Neural progenitor cell (in vitro differentiated cells): Measurements from ENCODE around the gene ATP11A. TPM values are rescaled to one million over a fixed set of nuclear protein-coding genes. Genes with fewer than 3 reads are reported as not detected.
A peak's percentile ranks its signal among the peaks of the same experiment; 100 is the strongest.

ENCODE experiments used
- DNase-seq: peaks from one replicate; pipeline ENCODE4 v3.0.0-alpha.2; 2016; ENCODE audit warnings: low spot score
- H2AFZ ChIP-seq: fragments of 200-600 bp; sonication (generic); replicated peaks from 2 replicates; pipeline ENCODE4 v1.6.1; 2016; ENCODE audit warnings: antibody characterized with exemption
- H3F3A ChIP-seq: fragments of 200-600 bp; sonication (generic); 2 replicates; pipeline ENCODE4 v1.6.1; 2016; ENCODE audit warnings: antibody characterized with exemption, low read depth
- H3K27ac ChIP-seq: fragments of 200-600 bp; sonication (generic); 2 replicates; pipeline ENCODE4 v1.5.1; 2016; ENCODE audit warnings: mild to moderate bottlenecking
- H3K27me3 ChIP-seq: fragments of 200-600 bp; sonication (generic); 2 replicates; pipeline ENCODE4 v1.6.1; 2016; ENCODE audit warnings: mild to moderate bottlenecking, moderate library complexity
- H3K36me3 ChIP-seq: fragments of 200-600 bp; sonication (generic); 2 replicates; pipeline ENCODE4 v1.5.1; 2016
- H3K4me1 ChIP-seq: fragments of 200-600 bp; sonication (generic); 2 replicates; pipeline ENCODE4 v1.6.1; 2016; ENCODE audit warnings: mixed run types
- H3K4me2 ChIP-seq: fragments of 200-600 bp; sonication (generic); 2 replicates; pipeline ENCODE4 v1.6.1; 2016
- H3K4me3 ChIP-seq: fragments of 200-600 bp; sonication (generic); 2 replicates; pipeline ENCODE4 v1.5.1; 2016
- H3K79me2 ChIP-seq: fragments of 200-600 bp; sonication (generic); 2 replicates; pipeline ENCODE4 v1.6.1; 2016; ENCODE audit warnings: low read depth
- H3K9ac ChIP-seq: fragments of 200-600 bp; sonication (generic); 2 replicates; pipeline ENCODE4 v1.6.1; 2016
- H3K9me3 ChIP-seq: fragments of 200-600 bp; sonication (generic); 2 replicates; pipeline ENCODE4 v1.5.1; 2016; ENCODE audit warnings: low read depth
- H4K20me1 ChIP-seq: fragments of 200-600 bp; sonication (generic); 2 replicates; pipeline ENCODE4 v1.6.1; 2016; ENCODE audit warnings: low read depth
- H3K27ac Mint-ChIP-seq: 3 replicates; pipeline ENCODE4 v1.8.0; 2021; ENCODE audit warnings: mixed read lengths
- H3K27me3 Mint-ChIP-seq: 2 replicates; pipeline ENCODE4 v1.8.0; 2022; ENCODE audit warnings: low read depth, mild to moderate bottlenecking, inconsistent platforms, moderate library complexity, mixed read lengths; ENCODE audit not compliant: insufficient read depth
- H3K36me3 Mint-ChIP-seq: 3 replicates; pipeline ENCODE4 v1.8.0; 2021; ENCODE audit warnings: mixed read lengths
- H3K4me1 Mint-ChIP-seq: 3 replicates; pipeline ENCODE4 v1.8.0; 2021; ENCODE audit warnings: mixed read lengths
- H3K4me3 Mint-ChIP-seq: 3 replicates; pipeline ENCODE4 v1.8.0; 2021; ENCODE audit warnings: mild to moderate bottlenecking, moderate library complexity, mixed read lengths
- H3K9me3 Mint-ChIP-seq: 3 replicates; pipeline ENCODE4 v1.8.0; 2020; ENCODE audit warnings: mixed read lengths
- CTCF ChIP-seq: fragments of 200-600 bp; sonication (generic); IDR thresholded peaks from 2 replicates; pipeline ENCODE4 v1.5.1; 2017; ENCODE audit warnings: antibody characterized with exemption, mild to moderate bottlenecking
- EZH2 ChIP-seq: fragments of 200-600 bp; sonication (generic); IDR thresholded peaks from 2 replicates; pipeline ENCODE4 v1.6.1; 2017; ENCODE audit warnings: antibody characterized with exemption, mild to moderate bottlenecking, moderate library complexity
- EZH2phosphoT487 ChIP-seq: fragments of 200-600 bp; sonication (generic); IDR thresholded peaks from 2 replicates; pipeline ENCODE4 v1.6.1; 2017; ENCODE audit warnings: antibody characterized with exemption
- total RNA-seq: library from RNA; depleted of rRNA; stranded (reverse); fragments of >200 nt; gene quantifications from 2 replicates; pipeline ENCODE4 v1.2.3, GENCODE V29; 2015; ENCODE audit warnings: low replicate concordance

ATP11A gene
- total RNA-seq, 1 donor from 2014 or later: 12.6 TPM

- Mint-ChIP-seq H3K27me3 (no peaks in the 10 kb centered on the region), H3K36me3 (peaks cover 29% of the 10 kb centered on the region), H3K4me3 (no peak overlapping the region), H3K9me3 (peaks cover 15% of the 10 kb centered on the region), H3K4me1 (peaks cover 53% of the 10 kb centered on the region), H3K27ac (no peak overlapping the region)
- H3K27ac ChIP-seq: no peak overlapping the region
- H3K4me3 ChIP-seq: no peak overlapping the region
- H3K4me1 ChIP-seq: peaks cover 21% of the 10 kb centered on the region
- peaks cover 6% of the 10 kb centered on the region for H3F3A ChIP-seq
- H2AFZ ChIP-seq: no peak overlapping the region
- DNase-seq: no peak
- no peaks in the 10 kb centered on the region for H3K36me3 ChIP-seq
- no peaks in the 10 kb centered on the region for H3K9me3 ChIP-seq
- H3K9ac ChIP-seq: no peak overlapping the region
- no peak for TF ChIP-seq EZH2
- H3K79me2 ChIP-seq: peaks cover 88% of the 10 kb centered on the region
- peaks cover 82% of the 10 kb centered on the region for H4K20me1 ChIP-seq
- H3K4me2 ChIP-seq: no peak overlapping the region
- no peaks in the 10 kb centered on the region for H3K27me3 ChIP-seq
Observed at GRCh38 chr13:112699322-112699918, 9.6 kb downstream of the ATP11A start.

DNA sequence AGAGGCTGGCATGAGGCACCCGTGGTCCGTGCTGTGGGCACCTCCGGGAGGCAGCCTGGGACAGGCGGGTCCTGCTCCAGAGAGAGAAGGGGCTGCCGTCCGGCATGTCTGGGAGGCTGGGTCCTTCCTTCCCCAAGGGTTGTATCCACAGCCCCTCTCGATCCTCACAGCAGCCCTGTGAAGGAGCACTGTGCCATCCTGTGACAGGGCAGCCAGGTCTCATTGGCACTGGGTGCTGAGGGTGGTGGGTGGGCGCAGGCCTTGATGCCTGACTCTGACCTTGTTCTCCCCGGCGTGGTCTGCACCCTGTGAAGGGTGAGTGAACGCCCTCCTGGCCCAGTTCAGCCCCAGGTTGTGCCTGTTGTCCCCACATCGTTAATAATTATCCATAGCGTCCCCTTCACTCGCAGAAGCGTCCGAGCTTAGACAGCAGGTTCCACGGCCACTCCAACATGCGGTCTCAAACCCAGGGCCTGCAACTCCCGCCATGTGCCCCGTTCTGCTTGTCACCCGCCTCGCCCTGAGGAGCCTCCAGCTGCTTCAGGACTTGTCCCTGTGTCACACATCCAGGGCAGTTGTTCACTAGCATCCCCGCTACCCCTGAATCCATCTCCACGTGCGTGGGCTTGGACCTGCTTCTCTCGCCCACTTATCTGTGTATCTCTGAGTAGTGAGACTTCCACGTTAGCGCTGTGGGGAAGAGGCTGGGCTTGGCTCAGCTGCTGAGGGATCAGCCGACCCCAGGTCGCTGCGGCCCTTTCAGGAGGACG, 10.6 kb downstream of the ATP11A start:
- Histone ChIP-seq H3K79me2 (peaks cover 88% of the 10 kb centered on the region), H3K27ac (no peak overlapping the region), H3K9me3 (no peaks in the 10 kb centered on the region), H3K27me3 (no peaks in the 10 kb centered on the region), H3F3A (peaks cover 6% of the 10 kb centered on the region), H3K4me1 (peaks cover 22% of the 10 kb centered on the region), H3K36me3 (no peaks in the 10 kb centered on the region), H3K4me2 (no peak overlapping the region), H3K4me3 (no peak overlapping the region), H2AFZ (no peak overlapping the region), H3K9ac (no peak overlapping the region), H4K20me1 (peaks cover 82% of the 10 kb centered on the region)
- H3K4me1 Mint-ChIP-seq: peaks cover 53% of the 10 kb centered on the region
- TF ChIP-seq EZH2phosphoT487: no peak
- TF ChIP-seq EZH2: no peak
- peaks cover 15% of the 10 kb centered on the region for H3K9me3 Mint-ChIP-seq
- no peak overlapping the region for H3K27ac Mint-ChIP-seq
- no peaks in the 10 kb centered on the region for H3K27me3 Mint-ChIP-seq
- peaks cover 29% of the 10 kb centered on the region for H3K36me3 Mint-ChIP-seq
- no peak for DNase-seq
- no peak overlapping the region for H3K4me3 Mint-ChIP-seq

DNA sequence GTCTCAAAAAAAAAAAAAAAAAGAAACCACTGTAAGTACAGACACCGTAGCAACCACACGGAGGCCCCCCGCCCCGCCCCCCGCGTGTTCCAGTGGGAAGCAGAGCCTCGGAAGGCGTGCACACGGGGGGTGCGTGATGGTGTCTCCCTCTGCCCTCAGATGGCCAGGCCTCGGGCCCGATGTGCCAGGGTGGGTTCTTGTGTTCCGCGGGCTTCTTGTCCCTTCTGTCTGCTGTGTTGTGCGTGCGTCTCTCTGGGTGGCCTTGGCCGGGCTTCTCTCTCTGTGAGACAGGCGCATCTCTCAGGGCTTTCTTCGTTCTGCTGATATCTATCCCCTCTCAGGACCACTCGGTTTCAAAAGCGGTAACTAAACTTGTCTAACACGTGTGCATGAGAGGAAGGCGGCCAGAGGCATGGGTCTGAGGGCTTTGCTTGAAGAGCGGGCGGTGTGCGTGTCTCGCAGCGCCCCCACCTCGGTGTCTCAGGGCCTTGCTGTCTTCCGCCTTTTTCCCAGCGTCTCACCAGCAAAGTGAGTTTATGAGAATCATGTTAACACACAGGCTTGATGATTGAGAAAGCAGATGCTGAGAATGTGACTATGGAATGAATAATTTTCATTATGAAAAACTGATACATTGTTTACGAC, 12.6 kb downstream of the ATP11A start:
- Histone ChIP-seq H3K27me3 (no peaks in the 10 kb centered on the region), H3K4me1 (peaks cover 27% of the 10 kb centered on the region), H3K9ac (no peak overlapping the region), H4K20me1 (peaks cover 79% of the 10 kb centered on the region), H3K4me2 (no peak overlapping the region), H3K4me3 (no peak overlapping the region), H3K36me3 (no peaks in the 10 kb centered on the region), H3K27ac (no peak overlapping the region), H2AFZ (no peak overlapping the region), H3K9me3 (no peaks in the 10 kb centered on the region), H3K79me2 (peaks cover 94% of the 10 kb centered on the region), H3F3A (peaks cover 6% of the 10 kb centered on the region)
- H3K27ac Mint-ChIP-seq: peak overlapping the region; percentile 34
- peaks cover 34% of the 10 kb centered on the region for H3K36me3 Mint-ChIP-seq
- peaks cover 49% of the 10 kb centered on the region for H3K4me1 Mint-ChIP-seq
- H3K9me3 Mint-ChIP-seq: peaks cover 15% of the 10 kb centered on the region
- H3K4me3 Mint-ChIP-seq: no peak overlapping the region
- no peak for DNase-seq
- no peaks in the 10 kb centered on the region for H3K27me3 Mint-ChIP-seq
- TF ChIP-seq EZH2: no peak

DNA sequence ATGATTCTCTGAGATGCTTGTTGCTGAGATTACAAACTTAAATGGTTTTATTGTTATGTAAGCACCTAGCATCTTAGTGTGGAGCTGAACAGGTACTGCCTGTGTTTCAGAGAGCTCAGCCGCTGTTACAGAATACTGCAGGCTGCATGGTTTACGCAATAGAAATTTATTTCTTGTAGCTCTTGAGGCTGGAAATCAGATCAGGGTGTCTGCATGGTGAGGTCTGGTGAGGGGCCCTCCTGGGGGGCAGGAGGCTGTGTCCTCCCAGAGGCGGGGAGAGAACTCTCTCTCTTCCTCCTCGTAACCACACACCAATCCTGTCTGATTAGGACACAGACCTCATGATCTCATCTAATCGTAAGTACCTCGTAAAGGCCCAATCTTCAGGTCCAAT, 13.1 kb downstream of the ATP11A start:
- H3K27ac Mint-ChIP-seq: no peak overlapping the region
- H3K27ac ChIP-seq: no peak overlapping the region
- H3K4me3 ChIP-seq: no peak overlapping the region
- no peaks in the 10 kb centered on the region for H3K27me3 ChIP-seq
- H3K4me1 Mint-ChIP-seq: peaks cover 45% of the 10 kb centered on the region
- TF ChIP-seq CTCF: no peak
- no peak for TF ChIP-seq EZH2
- TF ChIP-seq EZH2phosphoT487: no peak
- no peak overlapping the region for H3K9ac ChIP-seq
- no peak for DNase-seq
- H3K27me3 Mint-ChIP-seq: no peaks in the 10 kb centered on the region
- no peak overlapping the region for H2AFZ ChIP-seq
- no peaks in the 10 kb centered on the region for H3K9me3 ChIP-seq
- H3K36me3 ChIP-seq: no peaks in the 10 kb centered on the region
- H3K4me1 ChIP-seq: peaks cover 27% of the 10 kb centered on the region
- H3K79me2 ChIP-seq: peaks cover 96% of the 10 kb centered on the region
- peaks cover 6% of the 10 kb centered on the region for H3F3A ChIP-seq
- H3K9me3 Mint-ChIP-seq: peaks cover 15% of the 10 kb centered on the region
- no peak overlapping the region for H3K4me3 Mint-ChIP-seq
- H3K4me2 ChIP-seq: no peak overlapping the region
- peaks cover 76% of the 10 kb centered on the region for H4K20me1 ChIP-seq
- peaks cover 37% of the 10 kb centered on the region for H3K36me3 Mint-ChIP-seq
